Measurements from ENCODE around the gene PPFIA1.

GRCh38 chr11:70297341-70297740, 26.9 kb downstream of the PPFIA1 start:
- TF ChIP-seq CTCF (IDR thresholded peaks at IDR 0.05; ENCODE audit: insufficient read depth, low read length, poor library complexity, severe bottlenecking) (no peak), EZH2phosphoT487 (conservative IDR thresholded peaks at IDR 0.05; ENCODE audit: low read length) (no peak)
